ENCODE results near the gene DCP1B. TPM values are rescaled to one million over a fixed set of nuclear protein-coding genes. Genes with fewer than 3 reads are reported as not detected.

Gene DCP1B
- total and polyA plus RNA-seq, 2 donors (not counting 3 experiments of a cell fraction or from before 2014, with no cell fraction given) = 11.2 to 19.8 TPM

DNA sequence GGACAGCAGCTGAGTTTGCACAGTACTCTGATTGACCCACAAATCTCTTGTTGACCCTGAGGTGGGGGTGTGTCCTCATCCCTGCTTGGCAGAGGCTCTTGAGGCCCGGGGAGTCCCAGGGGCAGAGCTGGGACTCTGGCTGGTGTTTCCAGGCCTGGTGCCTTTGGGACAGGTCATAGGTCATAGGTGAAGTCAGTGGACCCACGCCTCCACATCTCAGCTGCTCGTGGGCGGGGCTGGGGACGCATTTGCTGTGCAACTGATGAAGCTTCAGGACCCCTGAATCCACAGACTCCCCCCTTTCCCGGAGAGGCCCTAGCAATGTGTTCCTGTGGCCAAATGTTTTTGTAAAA lies 85.4 kb downstream of the DCP1B start:
- Histone ChIP-seq H3K4me3 (replicated peaks in 1 of 3; ENCODE audit: insufficient read depth in 1 of 3, low read depth in 1 of 3, low read length in 3 of 3) (no peak overlapping the region), H3K27ac (ENCODE audit: insufficient read depth, low read depth, low read length) (no peak overlapping the region), H2AFZ (ENCODE audit: low read depth, low read length) (no peak overlapping the region), H3K36me3 (ENCODE audit: control insufficient read depth in 2 of 2, extremely low read depth in 1 of 2, insufficient read depth in 2 of 2, low read length in 2 of 2) (no peaks in the 10 kb centered on the region), H3K4me2 (ENCODE audit: insufficient read depth, low read length) (no peak overlapping the region), H3K9me3 (replicated peaks; ENCODE audit: control insufficient read depth, insufficient read depth, low read length) (no peaks in the 10 kb centered on the region), H3K9ac (replicated peaks; ENCODE audit: extremely low read depth, insufficient read depth, low read length) (no peak overlapping the region), H3K27me3 (ENCODE audit: control insufficient read depth in 2 of 2, insufficient read depth in 2 of 2, low read length in 2 of 2) (peaks cover 1 to 3% of the 10 kb centered on the region in 2 experiments), H3K9me1 (replicated peaks; ENCODE audit: control insufficient read depth, extremely low read depth, insufficient read depth, low read length) (no peaks in the 10 kb centered on the region), H3K79me2 (ENCODE audit: control insufficient read depth, insufficient read depth, low read length) (no peaks in the 10 kb centered on the region), H4K20me1 (replicated peaks; ENCODE audit: control insufficient read depth, extremely low read depth, insufficient read depth, low read length) (no peaks in the 10 kb centered on the region), H3K4me1 (ENCODE audit: control insufficient read depth, extremely low read depth, insufficient read depth, low read length) (no peaks in the 10 kb centered on the region)
- no peak for FAIRE-seq
- dilution Hi-C loops (cut with MboI; ENCODE audit: extremely low pct_ligation_motif_present, low sequenced_read_pairs) (no loop called here), intact Hi-C loops (cut with micrococcal nuclease) (no loop called here)
- no peak for DNase-seq (ENCODE audit: low read depth, low spot score)
- POLR2A ChIA-PET = no interaction called here
- CTCF ChIA-PET = interaction anchor here (1.2 kb wide), 1 partner anchor 21 kb away, joined by 4 read pairs; no protein-coding TSS in a partner anchor
- BruUV-seq (replicated peaks) = no TSS peak
- no peak for TF ChIP-seq MYC (IDR thresholded peaks at IDR 0.05; ENCODE audit: low read depth, low read length)
- TF ChIP-seq FOS (IDR thresholded peaks at IDR 0.05; ENCODE audit: borderline replicate concordance, insufficient read depth, low read length) = no peak
- TF ChIP-seq GATA2 (IDR thresholded peaks at IDR 0.05; ENCODE audit: insufficient read depth, insufficient read length, low read depth, low read length) = no peak

DNA sequence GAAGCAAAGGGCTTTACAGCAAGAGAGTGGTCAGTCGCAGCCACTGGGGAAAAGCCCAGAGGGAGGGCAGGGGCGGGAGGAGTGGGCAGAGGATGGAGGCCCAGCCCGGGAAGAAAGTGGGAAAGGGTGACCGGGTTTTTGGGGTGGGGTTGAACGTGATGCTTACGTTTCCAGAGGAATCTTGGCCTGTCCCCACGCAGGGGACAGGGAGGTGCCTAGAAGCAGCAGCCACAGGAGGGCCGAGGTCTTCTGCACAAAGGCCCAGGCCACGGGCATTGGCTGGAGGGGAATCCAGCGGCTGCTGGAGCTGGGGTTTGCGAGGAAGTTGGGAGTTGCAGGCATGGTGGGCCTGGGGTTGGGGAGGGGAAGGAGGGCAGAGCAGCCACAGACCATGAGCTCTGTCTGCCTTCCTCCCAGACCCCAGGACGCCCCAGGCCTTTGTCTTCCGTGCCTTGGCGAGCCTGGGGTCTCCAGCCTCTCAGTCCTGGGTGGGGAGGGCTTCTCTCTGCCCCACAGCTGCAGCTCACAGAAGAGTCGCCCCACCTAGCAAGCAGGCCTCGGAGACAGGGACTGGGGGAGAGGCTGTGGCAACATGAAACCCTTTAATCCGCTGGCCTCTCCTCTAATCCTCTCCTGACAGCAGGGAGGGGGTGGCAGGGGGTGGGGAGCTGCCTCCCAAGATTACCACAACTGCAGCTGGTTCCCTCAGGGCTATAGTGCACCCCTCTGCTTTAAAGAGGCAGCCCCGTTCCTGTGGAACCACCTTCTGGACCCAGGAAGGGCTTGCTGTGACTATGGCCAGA lies 86.0 kb downstream of the DCP1B start, which contains the start of gene CACNA2D4:
Gene CACNA2D4, minus strand, starts transcription at position 572 of the 803 bp plus-strand sequence. Its CDS starts 179 bp downstream, at position 393.
- FAIRE-seq (no peak), DNase-seq (ENCODE audit: low read depth, low spot score) (no peak)
- Histone ChIP-seq H3K9me3 (replicated peaks; ENCODE audit: control insufficient read depth, insufficient read depth, low read length) (no peaks in the 10 kb centered on the region), H3K36me3 (ENCODE audit: control insufficient read depth in 2 of 2, extremely low read depth in 1 of 2, insufficient read depth in 2 of 2, low read length in 2 of 2) (no peaks in the 10 kb centered on the region), H3K4me1 (ENCODE audit: control insufficient read depth, extremely low read depth, insufficient read depth, low read length) (no peaks in the 10 kb centered on the region), H3K4me3 (replicated peaks in 1 of 3; ENCODE audit: insufficient read depth in 1 of 3, low read depth in 1 of 3, low read length in 3 of 3) (no peak within 1 kb of the TSS), H3K4me2 (ENCODE audit: insufficient read depth, low read length) (no peak within 1 kb of the TSS), H3K79me2 (ENCODE audit: control insufficient read depth, insufficient read depth, low read length) (no peaks in the 10 kb centered on the region), H3K27ac (ENCODE audit: insufficient read depth, low read depth, low read length) (no peak within 1 kb of the TSS), H3K27me3 (ENCODE audit: control insufficient read depth in 2 of 2, insufficient read depth in 2 of 2, low read length in 2 of 2) (peaks cover 1 to 3% of the 10 kb centered on the region in 2 experiments), H3K9me1 (replicated peaks; ENCODE audit: control insufficient read depth, extremely low read depth, insufficient read depth, low read length) (no peaks in the 10 kb centered on the region), H4K20me1 (replicated peaks; ENCODE audit: control insufficient read depth, extremely low read depth, insufficient read depth, low read length) (no peaks in the 10 kb centered on the region), H3K9ac (replicated peaks; ENCODE audit: extremely low read depth, insufficient read depth, low read length) (no peak within 1 kb of the TSS), H2AFZ (ENCODE audit: low read depth, low read length) (no peak within 1 kb of the TSS)
- POLR2A ChIA-PET = no interaction called here
- CTCF ChIA-PET = interaction anchor here (1.7 kb wide), 1 partner anchor 22 kb away, joined by 4 read pairs; no protein-coding TSS in a partner anchor
- intact Hi-C loops (cut with micrococcal nuclease) = no loop called here
- TF ChIP-seq POLR2A (IDR thresholded peaks at IDR 0.05; ENCODE audit: low read depth, low read length) (no peak), MYC (IDR thresholded peaks at IDR 0.05; ENCODE audit: low read depth, low read length) (no peak), JUN (IDR thresholded peaks at IDR 0.05; ENCODE audit: borderline replicate concordance, insufficient read depth, insufficient read length, low read depth) (no peak), POLR2AphosphoS5 (IDR thresholded peaks at IDR 0.05; ENCODE audit: insufficient read depth, low read depth, low read length) (no peak), FOS (IDR thresholded peaks at IDR 0.05; ENCODE audit: borderline replicate concordance, insufficient read depth, low read length) (no peak), GATA2 (IDR thresholded peaks at IDR 0.05; ENCODE audit: insufficient read depth, insufficient read length, low read depth, low read length) (no peak), EZH2 (IDR thresholded peaks at IDR 0.05; ENCODE audit: borderline replicate concordance, low read depth, low read length, severe bottlenecking) (no peak)
- TF ChIP-seq, protein P1, sequence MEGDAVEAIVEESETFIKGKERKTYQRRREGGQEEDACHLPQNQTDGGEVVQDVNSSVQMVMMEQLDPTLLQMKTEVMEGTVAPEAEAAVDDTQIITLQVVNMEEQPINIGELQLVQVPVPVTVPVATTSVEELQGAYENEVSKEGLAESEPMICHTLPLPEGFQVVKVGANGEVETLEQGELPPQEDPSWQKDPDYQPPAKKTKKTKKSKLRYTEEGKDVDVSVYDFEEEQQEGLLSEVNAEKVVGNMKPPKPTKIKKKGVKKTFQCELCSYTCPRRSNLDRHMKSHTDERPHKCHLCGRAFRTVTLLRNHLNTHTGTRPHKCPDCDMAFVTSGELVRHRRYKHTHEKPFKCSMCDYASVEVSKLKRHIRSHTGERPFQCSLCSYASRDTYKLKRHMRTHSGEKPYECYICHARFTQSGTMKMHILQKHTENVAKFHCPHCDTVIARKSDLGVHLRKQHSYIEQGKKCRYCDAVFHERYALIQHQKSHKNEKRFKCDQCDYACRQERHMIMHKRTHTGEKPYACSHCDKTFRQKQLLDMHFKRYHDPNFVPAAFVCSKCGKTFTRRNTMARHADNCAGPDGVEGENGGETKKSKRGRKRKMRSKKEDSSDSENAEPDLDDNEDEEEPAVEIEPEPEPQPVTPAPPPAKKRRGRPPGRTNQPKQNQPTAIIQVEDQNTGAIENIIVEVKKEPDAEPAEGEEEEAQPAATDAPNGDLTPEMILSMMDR (IDR thresholded peaks at IDR 0.05; ENCODE audit: extremely low read depth in 1 of 2, insufficient read depth in 1 of 2, low read depth in 1 of 2, low read length in 2 of 2) = no peak
- TF ChIP-seq, protein P2, sequence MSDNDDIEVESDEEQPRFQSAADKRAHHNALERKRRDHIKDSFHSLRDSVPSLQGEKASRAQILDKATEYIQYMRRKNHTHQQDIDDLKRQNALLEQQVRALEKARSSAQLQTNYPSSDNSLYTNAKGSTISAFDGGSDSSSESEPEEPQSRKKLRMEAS (IDR thresholded peaks at IDR 0.05; ENCODE audit: insufficient read depth, insufficient read length) = no peak
- dilution Hi-C loops (cut with MboI; ENCODE audit: extremely low pct_ligation_motif_present, low sequenced_read_pairs) = no loop called here
- no TSS peak for BruUV-seq (replicated peaks)

Measured in endothelial cell of umbilical vein (primary cell).